Loucy (cell line): ENCODE measurements around the gene KCNA10.

Source experiments
- H2AFZ ChIP-seq: fragments of 200-600 bp; sonication (generic); 2 replicates; pipeline ENCODE4 v1.6.0; 2016; ENCODE audit warnings: antibody characterized with exemption, mild to moderate bottlenecking, low read length, moderate library complexity
- H3F3A ChIP-seq: fragments of 200-600 bp; 2 replicates; pipeline ENCODE4 v1.6.0; 2016; ENCODE audit warnings: antibody characterized with exemption, low read depth, mild to moderate bottlenecking
- H3K27me3 ChIP-seq: fragments of 200-600 bp; sonication (generic); 2 replicates; pipeline ENCODE4 v1.6.1; 2014; ENCODE audit warnings: low read length, mild to moderate bottlenecking; ENCODE audit not compliant: insufficient read depth, poor library complexity, severe bottlenecking
- H3K36me3 ChIP-seq: fragments of 200-600 bp; sonication (generic); 2 replicates; pipeline ENCODE4 v1.6.1; 2016; ENCODE audit warnings: low read length; ENCODE audit not compliant: insufficient read depth
- H3K4me1 ChIP-seq: fragments of 200-600 bp; sonication (generic); 2 replicates; pipeline ENCODE4 v1.5.1; 2014; ENCODE audit warnings: low read length, mild to moderate bottlenecking; ENCODE audit not compliant: insufficient read depth, poor library complexity, severe bottlenecking
- H3K4me2 ChIP-seq: fragments of 200-600 bp; sonication (generic); 2 replicates; pipeline ENCODE4 v1.6.0; 2014; ENCODE audit warnings: antibody characterized with exemption, low read length, low read depth, mild to moderate bottlenecking; ENCODE audit not compliant: poor library complexity, severe bottlenecking
- H3K4me3 ChIP-seq: fragments of 200-600 bp; sonication (generic); 2 replicates; pipeline ENCODE4 v1.5.1; 2014; ENCODE audit warnings: low read length, mild to moderate bottlenecking, mixed read lengths; ENCODE audit not compliant: poor library complexity, severe bottlenecking
- H3K79me2 ChIP-seq: fragments of 200-600 bp; sonication (generic); 2 replicates; pipeline ENCODE4 v1.6.1; 2014; ENCODE audit warnings: low read length; ENCODE audit not compliant: insufficient read depth
- H3K9ac ChIP-seq: fragments of 200-600 bp; sonication (generic); 2 replicates; pipeline ENCODE4 v1.6.0; 2014; ENCODE audit warnings: mild to moderate bottlenecking, low read depth, low read length, moderate library complexity; ENCODE audit not compliant: poor library complexity, severe bottlenecking
- H3K9me2 ChIP-seq: fragments of 200-600 bp; sonication (generic); replicated peaks from 2 replicates; pipeline ENCODE4 v1.6.1; 2016; ENCODE audit warnings: low read depth, low read length, mixed read lengths
- H3K9me3 ChIP-seq: fragments of 200-600 bp; sonication (generic); 2 replicates; pipeline ENCODE4 v1.6.1; 2014; ENCODE audit warnings: mild to moderate bottlenecking, antibody characterized with exemption, low read length, low read depth; ENCODE audit not compliant: insufficient read depth
- H4K20me1 ChIP-seq: fragments of 200-600 bp; sonication (generic); 2 replicates; pipeline ENCODE4 v1.6.0; 2014; ENCODE audit warnings: antibody characterized with exemption, low read length, mild to moderate bottlenecking; ENCODE audit not compliant: insufficient read depth, poor library complexity, severe bottlenecking
- CTCF ChIP-seq: fragments of 200-600 bp; sonication (generic); conservative IDR thresholded peaks from 2 replicates; pipeline ENCODE4 v1.5.1; 2014; ENCODE audit warnings: mild to moderate bottlenecking, antibody characterized with exemption, low read length
- EZH2phosphoT487 ChIP-seq: fragments of 200-600 bp; IDR thresholded peaks from 2 replicates; pipeline ENCODE4 v1.6.1; 2018; ENCODE audit warnings: antibody characterized with exemption, mild to moderate bottlenecking, moderate library complexity, borderline replicate concordance

The KCNA10 gene

DNA sequence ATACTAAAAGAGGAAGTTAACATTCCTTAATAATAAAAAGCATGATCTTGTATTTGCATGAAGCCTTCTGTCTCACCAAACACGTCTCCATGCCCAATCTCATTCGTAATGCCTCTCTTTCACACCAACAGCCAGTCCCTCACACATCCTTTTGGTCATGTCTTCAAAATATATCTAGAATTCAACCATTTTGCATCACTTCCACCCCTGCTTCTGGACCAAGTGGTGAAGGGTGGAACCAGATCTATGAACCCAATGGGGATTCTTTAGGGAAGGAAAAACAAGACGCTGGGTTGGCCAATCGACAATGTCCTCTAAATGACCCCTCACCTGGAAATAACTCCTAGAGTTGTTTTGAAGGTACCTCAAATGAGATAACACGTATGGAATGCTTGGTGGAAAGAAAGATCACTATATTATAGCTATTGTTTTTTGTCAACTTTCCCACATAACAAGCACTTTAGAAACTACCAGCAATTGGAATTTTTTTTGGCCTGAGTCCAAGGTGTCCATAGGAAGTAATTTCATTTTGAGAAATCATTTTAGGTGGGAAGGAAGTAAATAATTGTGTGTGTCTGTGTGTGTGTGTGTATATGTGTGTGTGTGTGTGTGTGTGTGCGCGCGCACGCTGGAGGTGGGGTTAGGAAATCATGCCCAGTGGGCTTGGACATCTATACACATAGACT is at the start of gene KCNA10:
KCNA10 (minus strand) TSS at position 51 of the 686 bp plus-strand sequence. CDS start 388 bp downstream, outside the sequence.
- H3K4me2 ChIP-seq: no peak within 1 kb of the TSS
- H3K36me3 ChIP-seq: no peaks in the 10 kb centered on the region
- no peaks in the 10 kb centered on the region for H3K4me1 ChIP-seq
- H3K27me3 ChIP-seq: no peaks in the 10 kb centered on the region
- H3K4me3 ChIP-seq: no peak within 1 kb of the TSS
- TF ChIP-seq EZH2phosphoT487 (no peak), CTCF (no peak)
- no peaks in the 10 kb centered on the region for H3K9me3 ChIP-seq
- no peak within 1 kb of the TSS for H3K9ac ChIP-seq
- no peaks in the 10 kb centered on the region for H4K20me1 ChIP-seq
- H3K79me2 ChIP-seq: no peaks in the 10 kb centered on the region
- H3K9me2 ChIP-seq: no peaks in the 10 kb centered on the region
- no peak within 1 kb of the TSS for H2AFZ ChIP-seq
- no peaks in the 10 kb centered on the region for H3F3A ChIP-seq

GRCh38 chr1:110566836-110567235 is 47.9 kb upstream of the KCNA10 start:
- no peaks in the 10 kb centered on the region for H3K9me2 ChIP-seq
- no peaks in the 10 kb centered on the region for H3K79me2 ChIP-seq
- no peaks in the 10 kb centered on the region for H3K36me3 ChIP-seq
- no peak overlapping the region for H3K4me3 ChIP-seq
- no peaks in the 10 kb centered on the region for H4K20me1 ChIP-seq
- H3K9me3 ChIP-seq: no peaks in the 10 kb centered on the region
- no peak overlapping the region for H2AFZ ChIP-seq
- H3K9ac ChIP-seq: no peak overlapping the region
- no peaks in the 10 kb centered on the region for H3K4me1 ChIP-seq
- no peak overlapping the region for H3K4me2 ChIP-seq
- H3F3A ChIP-seq: no peaks in the 10 kb centered on the region
- TF ChIP-seq EZH2phosphoT487: no peak
- no peak for TF ChIP-seq CTCF
- H3K27me3 ChIP-seq: no peaks in the 10 kb centered on the region

DNA sequence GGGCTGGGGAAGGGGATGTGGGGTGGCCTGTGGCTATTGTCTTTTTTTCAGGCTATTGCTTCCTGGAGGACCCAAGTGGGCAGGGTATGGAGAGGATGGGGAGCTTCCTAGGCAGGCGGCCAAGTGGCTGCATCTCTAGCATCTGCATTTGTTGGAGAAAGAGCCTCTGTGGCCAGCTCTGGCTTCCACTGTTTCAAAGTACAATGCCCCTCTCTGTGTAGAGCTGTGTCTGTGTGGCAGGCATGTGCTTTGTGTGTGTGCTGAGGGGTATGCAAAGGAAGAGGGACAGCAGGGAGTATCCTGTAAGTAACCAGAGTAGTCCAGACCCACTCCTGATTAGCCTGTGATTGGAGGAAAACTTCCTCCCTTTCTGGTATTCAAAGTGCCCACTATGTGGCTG is 46.6 kb upstream of the KCNA10 start:
- H3F3A ChIP-seq: no peaks in the 10 kb centered on the region
- no peak for TF ChIP-seq CTCF
- no peak for TF ChIP-seq EZH2phosphoT487
- no peak overlapping the region for H3K4me2 ChIP-seq

More for the DNA sequence above, 46.6 kb upstream of the KCNA10 start:
- H3K9me3 ChIP-seq: no peaks in the 10 kb centered on the region
- H3K9ac ChIP-seq: no peak overlapping the region
- no peaks in the 10 kb centered on the region for H3K4me1 ChIP-seq
- H3K27me3 ChIP-seq: no peaks in the 10 kb centered on the region
- H2AFZ ChIP-seq: no peak overlapping the region
- no peaks in the 10 kb centered on the region for H3K9me2 ChIP-seq
- no peaks in the 10 kb centered on the region for H4K20me1 ChIP-seq
- H3K79me2 ChIP-seq: no peaks in the 10 kb centered on the region
- no peak overlapping the region for H3K4me3 ChIP-seq
- no peaks in the 10 kb centered on the region for H3K36me3 ChIP-seq
